ENCODE measurements around the gene USP3.
"Not testable (repeated sequence)": the region's sequence is repeated elsewhere in the genome, so short reads cannot be mapped to it uniquely, and the experiment has no call there.

The USP3 gene

GRCh38 chr15:63534888-63535287, 30.5 kb downstream of the USP3 start:
- H2BK120ac ChIP-seq (ENCODE audit: low read depth, low read length); H3K18ac ChIP-seq (ENCODE audit: low read length); H3K4ac ChIP-seq (ENCODE audit: low read depth, low read length); H3K27me3 ChIP-seq (ENCODE audit: insufficient read depth, low read length, poor library complexity); DNase-seq; H4K8ac ChIP-seq (ENCODE audit: low read depth, low read length); H3K23ac ChIP-seq (ENCODE audit: low read length); H2BK15ac ChIP-seq (replicated peaks; ENCODE audit: low read depth); H3K4me1 ChIP-seq (ENCODE audit: control insufficient read depth, low read depth, low read length); H2BK5ac ChIP-seq (ENCODE audit: low read length); H3K9ac ChIP-seq (ENCODE audit: low read length); H3K56ac ChIP-seq (ENCODE audit: low read length); H3K27ac ChIP-seq (ENCODE audit: low read depth, low read length); H3K4me2 ChIP-seq (ENCODE audit: low read length); H2AK5ac ChIP-seq (ENCODE audit: low read length); H3K4me3 ChIP-seq (ENCODE audit: low read length); H3K36me3 ChIP-seq (ENCODE audit: control insufficient read depth, insufficient read depth, low read length); H4K5ac ChIP-seq (ENCODE audit: low read length); H3K79me2 ChIP-seq (ENCODE audit: control insufficient read depth, insufficient read depth, low read length): not testable (repeated sequence)
- no CpG with 5 or more reads among the region's 3 CpGs for WGBS (ENCODE audit: extremely low coverage, insufficient coverage, low lambda C conversion rate)
- H3K79me1 ChIP-seq (ENCODE audit: low read length), result peaks cover 11% of the 10 kb centered on the region

- Histone ChIP-seq H3K27ac (ENCODE audit: low read depth, low read length) (no peak overlapping the region), H3K79me2 (ENCODE audit: control insufficient read depth, insufficient read depth, low read length) (no peaks in the 10 kb centered on the region), H3K4ac (ENCODE audit: low read depth, low read length) (no peak overlapping the region), H3K4me3 (ENCODE audit: low read length) (no peak overlapping the region), H2BK5ac (ENCODE audit: low read length) (no peak overlapping the region), H3K4me1 (ENCODE audit: control insufficient read depth, low read depth, low read length) (peaks cover 3% of the 10 kb centered on the region), H3K4me2 (ENCODE audit: low read length) (no peak overlapping the region), H3K36me3 (ENCODE audit: control insufficient read depth, insufficient read depth, low read length) (no peaks in the 10 kb centered on the region), H2BK15ac (replicated peaks; ENCODE audit: low read depth) (no peak overlapping the region), H3K9ac (ENCODE audit: low read length) (no peak overlapping the region), H4K5ac (ENCODE audit: low read length) (no peak overlapping the region), H3K18ac (ENCODE audit: low read length) (no peak overlapping the region), H3K79me1 (ENCODE audit: low read length) (peaks cover 10% of the 10 kb centered on the region), H2AK5ac (ENCODE audit: low read length) (no peak overlapping the region), H3K27me3 (ENCODE audit: insufficient read depth, low read length, poor library complexity) (no peaks in the 10 kb centered on the region), H2BK120ac (ENCODE audit: low read depth, low read length) (no peak overlapping the region), H3K23ac (ENCODE audit: low read length) (no peak overlapping the region), H4K8ac (ENCODE audit: low read depth, low read length) (no peak overlapping the region), H3K56ac (ENCODE audit: low read length) (no peak overlapping the region)
- WGBS (ENCODE audit: extremely low coverage, insufficient coverage, low lambda C conversion rate), result no CpG with 5 or more reads among the region's 3 CpGs
- no peak for DNase-seq
These were observed 31.3 kb downstream of the USP3 start for GRCh38 chr15:63535689-63536088.

GRCh38 chr15:63538876-63539275, 34.5 kb downstream of the USP3 start:
- peaks cover 3% of the 10 kb centered on the region for H3K4me1 ChIP-seq (ENCODE audit: control insufficient read depth, low read depth, low read length)
- WGBS (ENCODE audit: extremely low coverage, insufficient coverage, low lambda C conversion rate), result no CpG with 5 or more reads among the region's 3 CpGs

GRCh38 chr15:63539521-63539920, 35.1 kb downstream of the USP3 start:
- Histone ChIP-seq H2BK15ac (replicated peaks; ENCODE audit: low read depth) (no peak overlapping the region), H3K56ac (ENCODE audit: low read length) (no peak overlapping the region), H4K5ac (ENCODE audit: low read length) (no peak overlapping the region), H3K79me2 (ENCODE audit: control insufficient read depth, insufficient read depth, low read length) (no peaks in the 10 kb centered on the region), H3K4ac (ENCODE audit: low read depth, low read length) (no peak overlapping the region), H3K23ac (ENCODE audit: low read length) (no peak overlapping the region), H2BK5ac (ENCODE audit: low read length) (no peak overlapping the region), H4K8ac (ENCODE audit: low read depth, low read length) (no peak overlapping the region), H3K4me2 (ENCODE audit: low read length) (no peak overlapping the region), H2AK5ac (ENCODE audit: low read length) (no peak overlapping the region), H3K79me1 (ENCODE audit: low read length) (peaks cover 4% of the 10 kb centered on the region), H3K18ac (ENCODE audit: low read length) (no peak overlapping the region), H3K27ac (ENCODE audit: low read depth, low read length) (no peak overlapping the region), H3K4me3 (ENCODE audit: low read length) (no peak overlapping the region), H3K36me3 (ENCODE audit: control insufficient read depth, insufficient read depth, low read length) (no peaks in the 10 kb centered on the region), H3K4me1 (ENCODE audit: control insufficient read depth, low read depth, low read length) (peaks cover 3% of the 10 kb centered on the region), H2BK120ac (ENCODE audit: low read depth, low read length) (no peak overlapping the region), H3K27me3 (ENCODE audit: insufficient read depth, low read length, poor library complexity) (no peaks in the 10 kb centered on the region), H3K9ac (ENCODE audit: low read length) (no peak overlapping the region)
- 100% methylated on average over 1 of the region's 6 CpGs for WGBS (ENCODE audit: extremely low coverage, insufficient coverage, low lambda C conversion rate)
- DNase-seq, result no peak

More at GRCh38 chr15:63538876-63539275, 34.5 kb downstream of the USP3 start:
- Histone ChIP-seq H3K36me3 (ENCODE audit: control insufficient read depth, insufficient read depth, low read length) (no peaks in the 10 kb centered on the region), H3K23ac (ENCODE audit: low read length) (no peak overlapping the region), H3K79me1 (ENCODE audit: low read length) (peaks cover 4% of the 10 kb centered on the region), H3K4ac (ENCODE audit: low read depth, low read length) (no peak overlapping the region), H3K27me3 (ENCODE audit: insufficient read depth, low read length, poor library complexity) (no peaks in the 10 kb centered on the region), H3K18ac (ENCODE audit: low read length) (no peak overlapping the region), H3K4me3 (ENCODE audit: low read length) (no peak overlapping the region), H2BK120ac (ENCODE audit: low read depth, low read length) (no peak overlapping the region), H3K27ac (ENCODE audit: low read depth, low read length) (no peak overlapping the region), H3K56ac (ENCODE audit: low read length) (no peak overlapping the region), H3K79me2 (ENCODE audit: control insufficient read depth, insufficient read depth, low read length) (no peaks in the 10 kb centered on the region), H3K4me2 (ENCODE audit: low read length) (no peak overlapping the region), H2AK5ac (ENCODE audit: low read length) (no peak overlapping the region), H2BK15ac (replicated peaks; ENCODE audit: low read depth) (no peak overlapping the region), H2BK5ac (ENCODE audit: low read length) (no peak overlapping the region), H4K8ac (ENCODE audit: low read depth, low read length) (no peak overlapping the region), H4K5ac (ENCODE audit: low read length) (no peak overlapping the region), H3K9ac (ENCODE audit: low read length) (no peak overlapping the region)
- DNase-seq, result no peak

GRCh38 chr15:63539998-63540397, 35.6 kb downstream of the USP3 start:
- H3K4me3 ChIP-seq (ENCODE audit: low read length), result no peak overlapping the region
- H3K4ac ChIP-seq (ENCODE audit: low read depth, low read length), result no peak overlapping the region
- no peak overlapping the region for H3K9ac ChIP-seq (ENCODE audit: low read length)
- no peak for DNase-seq
- no peak overlapping the region for H2BK5ac ChIP-seq (ENCODE audit: low read length)
- H4K5ac ChIP-seq (ENCODE audit: low read length), result no peak overlapping the region
- H3K4me1 ChIP-seq (ENCODE audit: control insufficient read depth, low read depth, low read length), result peaks cover 3% of the 10 kb centered on the region
- no peak overlapping the region for H2AK5ac ChIP-seq (ENCODE audit: low read length)
- no peak overlapping the region for H2BK15ac ChIP-seq (replicated peaks; ENCODE audit: low read depth)
- no peaks in the 10 kb centered on the region for H3K27me3 ChIP-seq (ENCODE audit: insufficient read depth, low read length, poor library complexity)
- no peak overlapping the region for H3K56ac ChIP-seq (ENCODE audit: low read length)
- peaks cover 4% of the 10 kb centered on the region for H3K79me1 ChIP-seq (ENCODE audit: low read length)
- H3K36me3 ChIP-seq (ENCODE audit: control insufficient read depth, insufficient read depth, low read length), result no peaks in the 10 kb centered on the region
- no peaks in the 10 kb centered on the region for H3K79me2 ChIP-seq (ENCODE audit: control insufficient read depth, insufficient read depth, low read length)
- no peak overlapping the region for H3K4me2 ChIP-seq (ENCODE audit: low read length)
- H2BK120ac ChIP-seq (ENCODE audit: low read depth, low read length), result no peak overlapping the region
- no peak overlapping the region for H3K18ac ChIP-seq (ENCODE audit: low read length)
- no peak overlapping the region for H4K8ac ChIP-seq (ENCODE audit: low read depth, low read length)
- H3K27ac ChIP-seq (ENCODE audit: low read depth, low read length), result no peak overlapping the region
- H3K23ac ChIP-seq (ENCODE audit: low read length), result no peak overlapping the region

GRCh38 chr15:63540449-63540848, 36.1 kb downstream of the USP3 start:
- DNase-seq, result no peak
- no peaks in the 10 kb centered on the region for H3K79me2 ChIP-seq (ENCODE audit: control insufficient read depth, insufficient read depth, low read length)

More at GRCh38 chr15:63540449-63540848, 36.1 kb downstream of the USP3 start:
- H2BK120ac ChIP-seq (ENCODE audit: low read depth, low read length), result no peak overlapping the region
- H3K4ac ChIP-seq (ENCODE audit: low read depth, low read length), result no peak overlapping the region
- no peak overlapping the region for H3K4me3 ChIP-seq (ENCODE audit: low read length)
- H3K4me2 ChIP-seq (ENCODE audit: low read length), result no peak overlapping the region
- no peak overlapping the region for H2AK5ac ChIP-seq (ENCODE audit: low read length)
- no peaks in the 10 kb centered on the region for H3K27me3 ChIP-seq (ENCODE audit: insufficient read depth, low read length, poor library complexity)
- WGBS (ENCODE audit: extremely low coverage, insufficient coverage, low lambda C conversion rate), result no CpG with 5 or more reads among the region's 4 CpGs
- H3K23ac ChIP-seq (ENCODE audit: low read length), result no peak overlapping the region
- H4K8ac ChIP-seq (ENCODE audit: low read depth, low read length), result no peak overlapping the region
- no peak overlapping the region for H3K9ac ChIP-seq (ENCODE audit: low read length)
- peaks cover 3% of the 10 kb centered on the region for H3K4me1 ChIP-seq (ENCODE audit: control insufficient read depth, low read depth, low read length)
- no peak overlapping the region for H4K5ac ChIP-seq (ENCODE audit: low read length)
- H3K27ac ChIP-seq (ENCODE audit: low read depth, low read length), result no peak overlapping the region
- no peak overlapping the region for H3K18ac ChIP-seq (ENCODE audit: low read length)
- H2BK15ac ChIP-seq (replicated peaks; ENCODE audit: low read depth), result no peak overlapping the region
- H3K79me1 ChIP-seq (ENCODE audit: low read length), result peaks cover 4% of the 10 kb centered on the region
- no peak overlapping the region for H2BK5ac ChIP-seq (ENCODE audit: low read length)
- H3K56ac ChIP-seq (ENCODE audit: low read length), result no peak overlapping the region
- H3K36me3 ChIP-seq (ENCODE audit: control insufficient read depth, insufficient read depth, low read length), result no peaks in the 10 kb centered on the region
